NCI-H2171 treated with DMSO at 0.1 percent for 48 hours (cell line): ENCODE data around the gene PEF1.
A peak's percentile ranks its signal among the peaks of the same experiment; 100 is the strongest.

Experiments used
- DNase-seq: peaks from one replicate; lab custom pipeline; 2025; lab: John Stamatoyannopoulos, UW

Gene PEF1

DNA sequence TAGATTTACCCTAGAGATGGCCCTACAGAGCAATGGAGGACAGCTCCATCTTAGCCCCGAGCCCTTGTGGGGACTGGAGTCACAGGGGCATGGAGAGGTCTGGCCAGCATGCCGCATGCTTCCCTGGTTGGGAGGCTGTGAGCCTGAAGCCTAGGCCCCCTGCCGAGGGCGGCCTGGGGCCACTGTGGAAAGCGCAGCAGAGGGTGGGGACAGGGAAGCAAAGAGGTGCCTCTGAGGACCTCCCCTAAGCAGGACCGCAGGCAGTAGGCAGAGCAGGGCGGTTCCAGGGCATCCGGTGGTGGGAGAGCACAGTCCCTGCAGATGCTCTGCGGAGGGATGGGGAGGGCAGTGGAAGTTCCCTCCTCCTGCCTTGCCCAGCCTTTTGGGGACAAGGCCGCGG, 26.5 kb upstream of the PEF1 start:
- no peak for DNase-seq

- no peak for DNase-seq
Measured at GRCh38 chr1:31670593-31670964, 25.9 kb upstream of the PEF1 start.

DNA sequence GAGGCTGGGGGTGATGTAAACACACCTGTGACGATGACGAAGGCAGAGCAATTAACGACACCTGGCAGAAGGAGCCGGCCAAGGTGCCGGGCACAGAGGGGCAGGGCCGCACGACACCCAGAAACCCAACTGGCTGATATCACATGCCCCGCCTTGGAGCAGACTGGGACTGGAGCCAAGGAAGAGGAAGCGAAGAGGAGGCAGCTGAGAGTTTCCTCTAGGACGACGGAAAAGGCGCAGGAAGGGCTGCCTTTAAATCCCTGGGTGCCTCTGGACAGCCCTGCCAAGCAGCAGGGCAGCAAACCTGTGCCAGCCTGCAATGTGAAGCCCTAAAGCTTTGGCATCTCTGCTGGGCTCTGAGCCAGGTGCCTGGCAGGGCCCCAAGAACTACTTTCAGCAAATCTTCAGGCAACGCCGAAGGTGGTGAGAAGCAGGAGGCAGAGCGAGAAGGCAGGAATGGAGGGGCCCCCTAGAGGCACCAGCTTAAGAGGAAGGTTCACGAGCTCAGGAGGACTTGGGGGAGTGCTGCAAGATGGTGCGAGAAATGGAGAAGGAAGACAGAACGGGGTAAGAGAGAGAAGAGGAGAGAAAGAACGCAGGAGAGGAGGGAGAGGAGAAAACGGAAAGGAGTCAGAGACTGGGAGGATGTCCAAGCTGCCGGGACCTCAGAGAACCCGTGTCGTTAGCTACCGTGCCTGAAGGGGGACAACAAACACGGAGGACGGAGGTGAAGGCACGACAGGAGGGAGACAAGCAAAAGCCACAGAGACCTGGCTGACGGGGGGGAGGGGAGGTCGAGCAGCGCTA, 25.3 kb upstream of the PEF1 start:
- peak; percentile 99 for DNase-seq

GRCh38 chr1:31669433-31669785, 24.7 kb upstream of the PEF1 start:
- no peak for DNase-seq

DNA sequence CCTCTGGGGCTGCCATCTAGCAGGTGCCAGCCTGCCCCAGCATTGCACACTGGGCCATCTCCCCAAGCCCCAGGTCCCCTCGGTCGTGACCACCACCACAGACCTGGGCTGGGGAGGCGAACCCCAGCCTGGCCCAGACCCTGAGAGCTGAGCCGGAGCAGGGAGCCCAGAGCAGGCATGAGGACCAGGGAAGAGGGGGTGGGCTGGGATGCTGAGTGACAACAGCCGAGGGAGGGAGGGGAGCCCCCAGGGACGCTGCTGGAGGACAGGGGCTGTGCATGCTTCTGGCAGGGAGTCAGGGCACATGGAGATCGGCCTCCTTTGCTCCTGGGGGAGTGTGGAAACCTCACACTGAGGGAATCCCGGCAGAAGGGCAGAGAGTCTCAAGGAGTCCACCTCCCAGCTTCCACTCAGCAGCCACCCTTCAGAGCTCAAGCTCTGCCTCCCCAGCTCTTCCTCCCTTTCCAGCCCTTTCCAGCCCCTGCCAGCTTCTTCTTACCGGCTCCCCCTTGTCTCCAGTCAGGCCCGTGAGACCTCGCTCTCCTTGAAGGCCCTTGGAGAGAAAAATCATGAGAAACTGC, 23.7 kb upstream of the PEF1 start:
- peak; percentile 30 for DNase-seq

- no peak for DNase-seq
Measured at GRCh38 chr1:31667065-31667785, 22.5 kb upstream of the PEF1 start.

GRCh38 chr1:31666263-31666963, 21.7 kb upstream of the PEF1 start:
- DNase-seq: peak; percentile 88

GRCh38 chr1:31665234-31665878, 20.7 kb upstream of the PEF1 start:
- no peak for DNase-seq

DNA sequence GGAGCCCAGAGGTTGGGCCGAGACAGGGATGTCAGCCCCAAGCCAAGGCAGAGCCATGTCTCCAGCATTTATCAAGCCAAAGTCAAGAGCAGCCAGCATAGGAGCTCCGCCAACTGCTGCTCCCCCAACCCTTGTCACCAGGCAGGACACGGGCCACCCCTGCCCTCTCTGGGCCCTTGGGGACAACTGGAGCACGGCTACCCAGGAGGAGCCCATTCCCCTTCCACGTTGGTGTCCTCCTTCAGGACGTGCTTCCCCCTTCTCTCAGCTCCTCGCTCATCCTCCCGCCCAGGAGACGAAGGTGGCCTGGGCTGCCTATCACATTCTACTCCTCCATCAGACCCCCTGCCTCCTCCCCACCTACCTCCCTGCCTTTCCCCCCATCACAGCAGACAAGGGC, 19.9 kb upstream of the PEF1 start:
- no peak for DNase-seq

GRCh38 chr1:31663622-31664452, 19.2 kb upstream of the PEF1 start:
- peak; percentile 7 for DNase-seq

DNA sequence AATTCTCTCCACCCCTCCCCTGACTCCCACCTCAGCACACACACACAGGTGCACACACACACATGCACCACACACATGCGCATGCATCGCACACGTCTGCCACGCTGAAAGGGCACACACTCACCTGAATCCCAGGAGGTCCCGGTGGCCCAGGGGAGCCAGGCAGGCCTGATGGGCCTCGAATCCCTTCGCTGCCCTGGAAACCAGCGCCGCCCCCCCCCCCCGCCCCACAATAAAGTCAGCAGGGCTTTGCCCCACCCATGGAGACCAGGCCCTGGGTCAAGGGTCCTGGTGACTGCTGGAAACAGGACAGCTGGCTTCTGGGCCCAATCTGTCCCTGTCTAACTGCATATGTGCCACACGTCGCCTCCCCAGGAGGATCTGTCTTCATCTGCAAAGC, 17.8 kb upstream of the PEF1 start:
- DNase-seq: no peak

DNA sequence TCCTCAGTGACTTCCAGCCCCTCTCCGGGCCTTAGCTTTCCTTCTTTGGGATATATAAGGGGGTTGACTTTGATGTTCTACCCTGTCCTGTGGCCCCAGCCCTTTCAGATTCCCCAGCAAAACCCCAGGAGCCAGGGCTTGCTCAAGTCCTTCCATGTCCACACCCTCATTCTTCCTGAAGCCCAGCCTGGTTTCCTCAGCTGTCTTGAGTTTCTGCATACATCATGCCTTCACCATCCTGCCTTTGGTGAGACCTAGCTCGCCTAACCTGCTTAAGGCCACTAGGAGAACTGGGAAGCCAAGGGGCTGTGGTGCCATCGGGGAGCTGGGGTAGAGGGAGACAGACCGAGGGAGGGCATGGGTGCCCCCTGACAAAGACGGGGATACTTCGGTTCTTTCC, 17.2 kb upstream of the PEF1 start:
- DNase-seq: no peak

DNA sequence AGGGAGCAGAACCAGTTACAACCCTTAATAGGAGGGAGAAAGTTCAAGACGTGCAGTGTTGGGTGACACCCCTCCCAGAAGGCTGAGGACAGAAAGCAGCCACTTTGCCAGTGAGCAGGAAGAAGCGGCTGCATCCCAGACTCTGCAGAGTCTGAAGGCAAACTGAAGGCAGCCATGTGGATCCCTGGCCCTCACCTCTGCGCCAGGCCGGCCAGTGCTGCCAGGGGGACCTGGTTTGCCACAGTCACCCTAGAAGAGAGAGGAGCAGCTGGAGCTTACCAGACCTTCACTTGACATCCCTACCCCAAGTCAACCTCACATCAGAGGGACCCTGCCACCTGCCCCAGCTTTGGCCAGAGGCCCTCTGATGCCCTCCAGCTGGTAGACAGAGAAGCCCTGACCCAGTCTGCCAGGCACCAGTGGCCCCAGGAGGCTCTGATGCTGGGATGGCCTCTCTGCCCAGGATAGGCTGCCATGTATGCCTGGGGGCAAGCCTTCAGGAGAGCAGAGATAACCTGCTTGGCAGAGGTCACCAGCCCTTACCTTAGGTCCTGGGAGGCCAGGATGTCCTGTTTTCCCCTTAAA, 16.3 kb upstream of the PEF1 start:
- no peak for DNase-seq

DNA sequence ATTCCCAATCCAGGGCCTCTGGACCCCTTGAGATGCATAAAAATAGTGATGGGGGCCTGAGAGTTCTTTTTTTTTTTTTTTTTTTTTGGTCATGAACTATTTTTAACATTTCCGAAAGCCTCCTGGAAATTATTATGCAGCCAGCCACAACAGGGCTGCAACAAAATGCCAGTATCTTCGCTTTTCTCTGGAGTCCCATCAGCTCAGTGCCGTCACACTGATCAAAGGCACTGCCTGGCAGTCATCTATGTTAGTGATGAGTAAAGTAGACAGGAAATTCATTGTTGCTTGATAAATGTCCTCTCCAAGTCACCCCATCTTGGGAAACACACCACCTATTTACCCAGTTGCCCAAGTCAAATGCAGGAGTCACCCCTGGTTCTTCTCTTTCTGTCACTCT, 15.2 kb upstream of the PEF1 start:
- no peak for DNase-seq

GRCh38 chr1:31658721-31659120, 14.0 kb upstream of the PEF1 start:
- no peak for DNase-seq

GRCh38 chr1:31657972-31658510, 13.4 kb upstream of the PEF1 start:
- no peak for DNase-seq

DNA sequence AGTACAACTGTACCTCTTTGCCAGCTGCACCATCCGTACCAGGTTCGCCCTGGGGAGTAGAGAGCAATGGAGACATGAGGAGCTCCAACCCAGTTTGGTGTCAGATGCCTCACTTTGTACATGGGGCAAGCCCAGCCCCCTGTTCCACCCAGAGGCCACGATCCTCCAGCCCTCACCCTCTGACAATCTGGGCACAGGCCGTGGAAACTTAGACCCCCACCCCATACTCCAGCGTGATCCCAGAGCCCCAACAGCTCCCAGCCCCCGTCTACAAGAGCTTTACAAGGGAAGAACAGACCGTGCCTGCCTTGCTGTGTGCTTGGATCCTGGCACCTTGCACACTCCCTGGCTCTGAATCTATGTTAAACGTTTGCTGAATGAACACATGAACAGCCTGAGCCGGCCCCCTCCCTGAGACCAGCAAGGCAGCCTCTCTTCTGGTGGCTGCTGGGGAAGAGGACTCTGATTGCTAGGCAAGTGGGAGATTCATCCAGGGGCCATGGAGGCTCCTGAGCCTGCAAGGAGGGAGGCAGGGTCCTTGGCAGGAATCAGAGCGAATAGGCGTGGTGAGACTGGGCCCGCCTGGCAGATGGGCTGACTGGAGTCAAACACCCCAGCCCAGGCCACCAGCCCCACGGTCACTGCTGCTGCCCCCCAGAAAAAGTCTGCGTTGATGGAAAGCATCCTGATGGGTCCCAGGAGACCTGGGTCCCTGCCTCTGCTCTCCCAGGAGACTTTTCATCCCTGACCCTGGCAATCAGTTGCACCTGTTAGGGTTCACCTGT, 12.5 kb upstream of the PEF1 start:
- no peak for DNase-seq

- no peak for DNase-seq
Measured at GRCh38 chr1:31655756-31656155, 11.1 kb upstream of the PEF1 start.

DNA sequence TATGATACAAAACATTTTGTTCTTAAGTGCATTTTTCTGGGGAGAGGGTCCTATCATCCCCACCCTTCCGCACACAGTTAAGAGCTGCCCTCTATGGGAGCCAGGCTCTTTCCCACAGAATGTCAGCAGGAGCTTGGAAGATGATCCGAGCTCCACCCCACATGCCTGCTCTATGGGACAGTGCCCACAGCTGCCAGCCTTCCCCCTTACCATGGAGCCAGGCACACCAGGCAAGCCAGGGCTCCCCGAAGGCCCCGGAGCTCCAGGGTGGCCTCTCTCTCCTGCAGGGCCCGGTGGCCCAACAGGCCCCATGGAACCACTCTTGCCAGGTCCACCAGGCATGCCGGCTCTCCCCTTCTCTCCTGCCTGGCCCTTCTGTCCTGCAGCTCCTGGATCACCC, 10.4 kb upstream of the PEF1 start:
- DNase-seq: no peak

DNA sequence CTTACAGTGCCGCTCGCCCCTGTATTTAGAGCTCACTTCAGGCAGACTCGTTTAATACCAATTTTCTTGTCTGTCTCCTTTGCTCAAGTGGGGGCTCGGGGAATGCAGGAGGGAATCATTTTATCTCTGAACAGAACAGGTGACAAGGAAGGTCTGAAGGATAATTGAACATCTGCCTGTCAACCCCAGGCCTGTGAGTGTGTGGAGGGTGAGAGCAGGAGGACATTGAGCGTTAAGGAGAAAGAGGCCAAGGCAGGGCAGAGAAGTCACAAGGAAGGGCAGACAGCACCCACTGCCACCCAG, 9.7 kb upstream of the PEF1 start:
- DNase-seq: no peak
